ENCODE results near the gene LEPR. TPM values are rescaled to one million over a fixed set of nuclear protein-coding genes. Genes with fewer than 3 reads are reported as not detected.

The LEPR gene
- polyA plus RNA-seq, 1 donor (not counting 4 experiments of a cell fraction or from before 2014, with no cell fraction given) = 5.5 TPM

DNA sequence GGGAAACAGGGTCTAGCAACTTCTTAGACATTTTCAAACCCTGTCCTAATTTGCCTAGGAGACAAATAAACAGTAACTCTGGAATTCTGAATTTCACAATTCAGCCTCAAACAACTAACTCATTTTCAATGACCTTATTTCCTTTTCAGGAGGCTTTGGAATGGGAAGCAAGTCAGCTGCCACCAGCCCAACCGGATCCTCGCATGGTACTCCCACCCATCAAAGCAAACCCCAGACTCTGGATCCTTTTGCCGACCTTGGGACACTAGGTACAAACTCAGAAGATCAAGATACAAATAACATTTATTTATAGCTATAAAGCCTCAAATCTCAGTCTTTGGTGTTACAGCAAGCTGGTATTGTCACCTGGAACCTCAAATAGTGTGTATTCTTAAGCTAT lies 18.9 kb upstream of the LEPR start:
- H3K9me1 ChIP-seq (ENCODE audit: control insufficient read depth, extremely low read depth, insufficient read depth, low read length) = no peaks in the 10 kb centered on the region
- H3K36me3 ChIP-seq (ENCODE audit: control insufficient read depth in 2 of 2, extremely low read depth in 1 of 2, insufficient read depth in 2 of 2, low read length in 2 of 2) = peaks cover 0 to 5% of the 10 kb centered on the region in 2 experiments
- FAIRE-seq = no peak
- H3K4me3 ChIP-seq (ENCODE audit: control insufficient read depth in 2 of 3, extremely low read depth in 1 of 3, insufficient read depth in 2 of 3, low read depth in 1 of 3, low read length in 3 of 3) = no peak overlapping the region
- H3K4me1 ChIP-seq (ENCODE audit: control insufficient read depth, extremely low read depth, insufficient read depth, low read length) = no peaks in the 10 kb centered on the region
- no peaks in the 10 kb centered on the region for H3K27me3 ChIP-seq (ENCODE audit: control insufficient read depth, extremely low read depth, insufficient read depth, low read length)
- H3K4me2 ChIP-seq (ENCODE audit: control insufficient read depth, extremely low read depth, insufficient read depth, low read depth, low read length) = no peak overlapping the region
- H3K79me2 ChIP-seq (ENCODE audit: control insufficient read depth, insufficient read depth, low read length) = no peaks in the 10 kb centered on the region
- H4K20me1 ChIP-seq (ENCODE audit: control insufficient read depth, extremely low read depth, insufficient read depth, low read length) = no peaks in the 10 kb centered on the region
- H3K9ac ChIP-seq (ENCODE audit: control insufficient read depth, extremely low read depth, insufficient read depth, low read length) = no peak overlapping the region
- H2AFZ ChIP-seq (ENCODE audit: control insufficient read depth, low read length) = no peak overlapping the region
- TF ChIP-seq, protein P1, sequence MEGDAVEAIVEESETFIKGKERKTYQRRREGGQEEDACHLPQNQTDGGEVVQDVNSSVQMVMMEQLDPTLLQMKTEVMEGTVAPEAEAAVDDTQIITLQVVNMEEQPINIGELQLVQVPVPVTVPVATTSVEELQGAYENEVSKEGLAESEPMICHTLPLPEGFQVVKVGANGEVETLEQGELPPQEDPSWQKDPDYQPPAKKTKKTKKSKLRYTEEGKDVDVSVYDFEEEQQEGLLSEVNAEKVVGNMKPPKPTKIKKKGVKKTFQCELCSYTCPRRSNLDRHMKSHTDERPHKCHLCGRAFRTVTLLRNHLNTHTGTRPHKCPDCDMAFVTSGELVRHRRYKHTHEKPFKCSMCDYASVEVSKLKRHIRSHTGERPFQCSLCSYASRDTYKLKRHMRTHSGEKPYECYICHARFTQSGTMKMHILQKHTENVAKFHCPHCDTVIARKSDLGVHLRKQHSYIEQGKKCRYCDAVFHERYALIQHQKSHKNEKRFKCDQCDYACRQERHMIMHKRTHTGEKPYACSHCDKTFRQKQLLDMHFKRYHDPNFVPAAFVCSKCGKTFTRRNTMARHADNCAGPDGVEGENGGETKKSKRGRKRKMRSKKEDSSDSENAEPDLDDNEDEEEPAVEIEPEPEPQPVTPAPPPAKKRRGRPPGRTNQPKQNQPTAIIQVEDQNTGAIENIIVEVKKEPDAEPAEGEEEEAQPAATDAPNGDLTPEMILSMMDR (optimal IDR thresholded peaks at IDR 0.05 in 1 of 3, IDR thresholded peaks at IDR 0.05 in 1 of 3, conservative IDR thresholded peaks at IDR 0.05 in 1 of 3; ENCODE audit: extremely low read depth in 1 of 3, insufficient read depth in 2 of 3, low read length in 3 of 3) = no peak
- TF ChIP-seq EZH2 (IDR thresholded peaks at IDR 0.05; ENCODE audit: low read length) = no peak
- H3K9me3 ChIP-seq (ENCODE audit: control insufficient read depth, low read depth, low read length) = no peaks in the 10 kb centered on the region
- DNase-seq (ENCODE audit: low read depth, low spot score) = no peak
- dilution Hi-C loops (cut with MboI; ENCODE audit: extremely low pct_ligation_motif_present, low sequenced_read_pairs) = no loop called here
- no peak overlapping the region for H3K27ac ChIP-seq (ENCODE audit: control insufficient read depth, insufficient read depth, low read length)

DNA sequence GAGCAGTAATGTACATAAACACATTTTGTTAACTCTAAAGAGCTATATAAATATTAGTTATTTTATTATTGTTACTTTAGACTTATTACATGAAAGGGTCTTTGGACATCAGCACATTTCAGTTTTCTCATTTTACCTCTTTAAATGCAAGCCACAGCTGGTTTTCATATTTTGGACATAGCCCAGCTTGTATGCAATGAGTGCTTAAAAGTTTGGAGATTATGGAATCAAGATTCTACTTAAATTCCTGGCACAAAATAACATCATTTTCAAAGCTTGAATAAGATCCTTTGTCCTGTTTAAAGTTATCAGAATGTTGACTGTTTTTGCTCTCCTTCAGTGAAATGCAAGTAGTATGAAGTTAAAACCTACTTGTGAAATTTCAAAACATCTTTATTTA lies 15.5 kb upstream of the LEPR start:
- Histone ChIP-seq H3K9ac (ENCODE audit: control insufficient read depth, extremely low read depth, insufficient read depth, low read length) (no peak overlapping the region), H3K4me1 (ENCODE audit: control insufficient read depth, extremely low read depth, insufficient read depth, low read length) (no peaks in the 10 kb centered on the region), H4K20me1 (ENCODE audit: control insufficient read depth, extremely low read depth, insufficient read depth, low read length) (no peaks in the 10 kb centered on the region), H3K9me1 (ENCODE audit: control insufficient read depth, extremely low read depth, insufficient read depth, low read length) (no peaks in the 10 kb centered on the region), H3K9me3 (ENCODE audit: control insufficient read depth, low read depth, low read length) (no peaks in the 10 kb centered on the region), H2AFZ (ENCODE audit: control insufficient read depth, low read length) (no peak overlapping the region), H3K4me3 (ENCODE audit: control insufficient read depth in 2 of 3, extremely low read depth in 1 of 3, insufficient read depth in 2 of 3, low read depth in 1 of 3, low read length in 3 of 3) (no peak overlapping the region), H3K79me2 (ENCODE audit: control insufficient read depth, insufficient read depth, low read length) (no peaks in the 10 kb centered on the region), H3K27ac (ENCODE audit: control insufficient read depth, insufficient read depth, low read length) (no peak overlapping the region), H3K4me2 (ENCODE audit: control insufficient read depth, extremely low read depth, insufficient read depth, low read depth, low read length) (no peak overlapping the region), H3K27me3 (ENCODE audit: control insufficient read depth, extremely low read depth, insufficient read depth, low read length) (no peaks in the 10 kb centered on the region), H3K36me3 (ENCODE audit: control insufficient read depth in 2 of 2, extremely low read depth in 1 of 2, insufficient read depth in 2 of 2, low read length in 2 of 2) (peaks cover 0 to 3% of the 10 kb centered on the region in 2 experiments)
- no peak for TF ChIP-seq EZH2 (IDR thresholded peaks at IDR 0.05; ENCODE audit: low read length)
- DNase-seq (ENCODE audit: low read depth, low spot score) (no peak), FAIRE-seq (no peak)
- dilution Hi-C loops (cut with MboI; ENCODE audit: extremely low pct_ligation_motif_present, low sequenced_read_pairs) = no loop called here

DNA sequence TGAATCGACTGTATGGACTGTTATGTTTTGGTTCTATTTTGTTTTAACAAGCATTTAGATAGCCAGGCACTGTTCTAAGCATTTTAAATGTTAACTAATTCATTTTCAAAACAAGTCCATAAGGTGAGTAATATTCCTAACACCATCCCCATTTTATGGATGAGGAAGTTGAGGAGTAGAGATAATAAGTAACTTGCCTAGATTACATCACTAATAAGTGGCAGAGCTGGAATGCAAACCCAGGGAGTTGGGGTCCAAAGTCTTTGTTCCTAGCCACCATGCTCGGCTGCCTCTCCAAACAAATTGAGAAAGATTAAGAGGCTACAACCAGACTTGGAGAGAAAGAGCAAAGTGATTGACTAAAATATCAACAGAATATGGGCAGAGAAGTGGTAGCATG lies 12.6 kb upstream of the LEPR start:
- no peak for FAIRE-seq
- H3K9me3 ChIP-seq (ENCODE audit: control insufficient read depth, low read depth, low read length) = no peaks in the 10 kb centered on the region
- no peak for DNase-seq (ENCODE audit: low read depth, low spot score)
- no peaks in the 10 kb centered on the region for H3K36me3 ChIP-seq (ENCODE audit: control insufficient read depth in 2 of 2, extremely low read depth in 1 of 2, insufficient read depth in 2 of 2, low read length in 2 of 2)
- no peak overlapping the region for H3K4me2 ChIP-seq (ENCODE audit: control insufficient read depth, extremely low read depth, insufficient read depth, low read depth, low read length)
- H3K9me1 ChIP-seq (ENCODE audit: control insufficient read depth, extremely low read depth, insufficient read depth, low read length) = no peaks in the 10 kb centered on the region
- no peaks in the 10 kb centered on the region for H4K20me1 ChIP-seq (ENCODE audit: control insufficient read depth, extremely low read depth, insufficient read depth, low read length)
- H3K27ac ChIP-seq (ENCODE audit: control insufficient read depth, insufficient read depth, low read length) = no peak overlapping the region
- dilution Hi-C loops (cut with MboI; ENCODE audit: extremely low pct_ligation_motif_present, low sequenced_read_pairs) = no loop called here
- no peaks in the 10 kb centered on the region for H3K4me1 ChIP-seq (ENCODE audit: control insufficient read depth, extremely low read depth, insufficient read depth, low read length)
- no peaks in the 10 kb centered on the region for H3K79me2 ChIP-seq (ENCODE audit: control insufficient read depth, insufficient read depth, low read length)
- H2AFZ ChIP-seq (ENCODE audit: control insufficient read depth, low read length) = no peak overlapping the region
- no peak overlapping the region for H3K4me3 ChIP-seq (ENCODE audit: control insufficient read depth in 2 of 3, extremely low read depth in 1 of 3, insufficient read depth in 2 of 3, low read depth in 1 of 3, low read length in 3 of 3)
- H3K9ac ChIP-seq (ENCODE audit: control insufficient read depth, extremely low read depth, insufficient read depth, low read length) = no peak overlapping the region
- H3K27me3 ChIP-seq (ENCODE audit: control insufficient read depth, extremely low read depth, insufficient read depth, low read length) = no peaks in the 10 kb centered on the region
- no peak for TF ChIP-seq EZH2 (IDR thresholded peaks at IDR 0.05; ENCODE audit: low read length)
- TF ChIP-seq, protein P1 (optimal IDR thresholded peaks at IDR 0.05 in 1 of 3, IDR thresholded peaks at IDR 0.05 in 1 of 3, conservative IDR thresholded peaks at IDR 0.05 in 1 of 3; ENCODE audit: extremely low read depth in 1 of 3, insufficient read depth in 2 of 3, low read length in 3 of 3) = no peak

All from keratinocyte (primary cell).